ENCODE results near the gene CDON.
A peak's percentile ranks its signal among the peaks of the same experiment; 100 is the strongest.
"Not testable (repeated sequence)": the region's sequence is repeated elsewhere in the genome, so short reads cannot be mapped to it uniquely, and the experiment has no call there.

Gene CDON

DNA sequence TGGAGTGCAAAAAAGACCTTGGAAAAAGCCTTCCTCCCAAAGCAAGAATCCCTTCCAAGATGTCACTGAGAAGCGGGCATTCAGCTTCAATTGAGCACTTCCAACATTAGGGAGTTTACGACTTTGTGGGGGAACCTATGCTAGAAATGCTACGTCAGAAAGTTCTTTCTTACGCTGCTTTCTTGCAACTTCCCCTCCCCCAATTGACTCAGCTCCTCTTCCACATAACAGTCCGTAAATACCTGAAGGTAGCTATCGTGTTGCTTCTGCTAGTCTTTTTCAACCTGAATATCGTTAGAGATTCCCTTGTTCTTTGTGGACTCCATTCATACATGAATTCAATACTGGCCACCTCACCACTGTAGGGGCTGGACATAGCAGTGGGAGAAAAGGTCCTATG lies 69.8 kb downstream of the CDON start:
- DNase-seq, result no peak

DNA sequence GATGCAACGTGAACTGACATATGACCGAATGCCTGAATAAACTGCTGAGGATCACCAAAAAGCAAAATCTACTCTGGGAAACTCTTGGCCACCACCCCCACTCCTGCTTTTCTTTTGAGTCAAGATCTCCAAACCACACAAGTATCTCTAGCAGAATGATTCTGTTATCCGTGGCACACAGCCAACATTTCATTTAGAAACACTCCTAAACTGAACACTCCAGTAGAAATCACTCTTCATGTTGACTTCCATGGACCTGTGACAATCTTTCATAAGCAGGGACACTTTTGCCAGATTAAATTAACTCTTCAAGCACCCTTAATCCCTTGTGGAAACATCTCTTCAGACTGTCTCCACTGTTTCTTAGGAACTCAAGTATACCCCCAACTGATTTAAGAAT lies 72.4 kb downstream of the CDON start:
- DNase-seq, result peak; percentile 24

DNA sequence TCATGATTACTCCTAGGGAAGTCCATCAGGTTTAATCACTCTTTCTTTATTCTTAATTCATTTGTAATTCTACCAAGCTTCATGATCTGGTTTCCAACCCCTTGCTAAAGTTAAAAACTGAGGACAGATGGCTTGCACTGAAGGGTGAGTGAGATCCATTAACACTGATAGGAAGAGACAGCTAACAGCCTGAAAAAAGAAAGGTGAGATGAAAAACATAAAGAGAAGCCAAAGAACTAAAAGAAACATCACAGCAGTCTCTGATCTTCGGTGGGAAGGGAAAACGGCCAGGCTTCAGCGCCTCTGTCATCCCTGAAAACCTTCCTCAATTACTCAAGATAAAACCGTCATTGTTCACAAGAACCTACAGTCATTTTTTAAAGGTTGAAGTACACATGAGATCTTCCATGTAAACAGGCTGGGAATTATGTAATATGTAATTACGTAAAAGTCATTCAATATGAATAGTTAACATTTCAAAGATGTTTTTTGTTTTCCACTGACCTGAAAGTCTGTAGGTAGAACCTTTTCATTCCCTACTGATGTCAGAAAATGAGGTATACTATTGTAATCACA lies 75.5 kb downstream of the CDON start:
- no peak for DNase-seq

DNA sequence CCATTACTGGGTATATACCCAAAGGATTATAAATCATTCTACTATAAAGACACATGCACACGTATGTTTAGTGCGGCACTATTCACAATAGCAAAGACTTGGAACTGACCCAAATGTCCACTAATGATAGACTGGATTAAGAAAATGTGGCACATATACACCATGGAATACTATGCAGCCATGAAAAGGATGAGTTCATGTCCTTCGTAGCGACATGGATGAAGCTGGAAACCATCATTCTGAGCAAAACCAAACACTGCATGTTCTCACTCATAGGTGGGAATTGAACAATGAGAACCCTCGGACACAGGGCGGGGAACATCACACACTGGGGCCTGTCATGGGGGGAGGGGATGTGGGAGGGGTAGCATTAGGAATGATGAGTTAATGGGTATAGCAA lies 76.7 kb downstream of the CDON start:
- DNase-seq, result not testable (repeated sequence)

DNA sequence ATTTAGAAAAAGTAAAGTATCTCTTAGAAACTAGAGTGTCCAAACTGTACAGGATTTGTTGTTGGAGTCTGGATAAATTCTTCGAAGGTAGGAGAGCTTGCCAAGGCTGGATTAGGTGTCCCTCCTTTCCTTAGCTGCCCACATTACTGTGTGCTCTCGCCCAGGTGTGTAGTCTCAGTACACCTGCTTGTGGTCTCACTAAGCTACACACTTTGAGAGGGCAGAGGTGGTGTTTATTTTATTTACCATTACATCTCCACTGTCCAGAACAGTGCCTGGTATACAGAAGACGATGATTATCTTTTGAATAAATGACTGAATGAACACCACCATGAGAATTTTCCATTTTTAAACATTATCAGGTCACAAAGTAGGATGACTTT lies 80.3 kb downstream of the CDON start:
- no peak for DNase-seq

DNA sequence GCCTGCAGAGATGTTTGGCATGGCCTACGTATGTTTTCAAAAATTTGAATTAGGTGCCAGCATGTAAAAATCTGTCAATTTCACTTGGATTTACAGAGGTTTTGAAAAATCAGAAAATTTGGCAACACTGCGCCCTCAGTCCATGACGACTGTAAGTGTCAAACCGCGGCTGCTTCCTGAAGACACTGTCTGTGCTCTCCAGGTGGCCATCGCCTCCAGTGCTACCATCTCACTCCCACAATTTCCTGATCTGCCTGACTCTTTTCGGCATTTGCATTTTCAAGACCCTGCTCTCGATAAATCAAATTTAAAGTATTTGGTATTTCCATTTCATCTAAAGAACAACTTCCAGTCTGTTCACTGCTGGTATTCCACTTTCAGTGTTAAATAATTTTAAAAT lies 82.2 kb downstream of the CDON start:
- no peak for DNase-seq

DNA sequence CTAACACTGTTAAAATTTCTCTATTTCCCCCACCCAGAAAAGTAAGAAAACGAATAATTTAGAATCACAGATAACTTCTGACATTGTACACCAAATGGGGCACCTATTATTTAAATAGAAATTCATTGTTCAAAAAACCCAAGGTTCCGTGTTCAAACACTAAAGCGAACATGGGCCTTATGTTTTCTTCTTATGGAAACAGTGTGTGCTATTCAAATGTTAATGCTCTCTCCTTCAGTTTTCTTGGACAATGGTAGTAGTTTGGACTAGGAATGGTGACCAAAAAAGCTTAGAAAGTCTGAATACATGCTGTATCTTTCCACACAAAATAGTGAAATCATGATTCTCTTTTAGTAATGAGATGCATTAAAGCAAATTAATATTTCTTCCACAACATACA lies 83.2 kb downstream of the CDON start:
- DNase-seq, result no peak

DNA sequence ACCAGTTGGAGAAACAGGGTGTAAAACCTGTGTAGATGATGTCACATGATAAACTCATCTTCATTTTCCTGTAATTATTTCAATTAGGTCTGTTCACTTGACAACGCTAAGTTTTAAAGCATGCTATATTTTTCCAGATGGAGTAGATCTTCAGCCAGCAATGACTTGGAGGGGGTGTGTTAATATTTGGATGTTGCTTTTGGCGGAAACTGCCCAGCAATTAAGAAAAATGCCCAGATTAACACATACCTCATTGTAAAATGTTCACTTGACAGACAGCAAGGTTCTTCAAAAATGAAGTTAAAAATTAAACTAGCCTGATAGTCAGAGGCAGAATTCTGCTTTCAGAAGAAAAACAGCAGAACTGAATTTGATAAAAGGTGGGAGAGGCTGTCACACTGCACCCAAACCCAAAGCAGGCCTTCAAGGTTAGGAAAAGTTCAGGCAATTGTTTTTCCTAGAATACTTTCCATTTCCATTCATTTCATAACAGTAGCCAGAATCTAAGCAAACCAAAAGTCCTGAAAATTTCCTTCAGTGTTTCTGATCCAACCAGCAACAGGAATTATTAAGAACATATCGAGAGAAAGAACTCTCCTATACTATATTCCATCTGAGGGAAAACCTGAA lies 83.8 kb downstream of the CDON start:
- DNase-seq, result no peak

DNA sequence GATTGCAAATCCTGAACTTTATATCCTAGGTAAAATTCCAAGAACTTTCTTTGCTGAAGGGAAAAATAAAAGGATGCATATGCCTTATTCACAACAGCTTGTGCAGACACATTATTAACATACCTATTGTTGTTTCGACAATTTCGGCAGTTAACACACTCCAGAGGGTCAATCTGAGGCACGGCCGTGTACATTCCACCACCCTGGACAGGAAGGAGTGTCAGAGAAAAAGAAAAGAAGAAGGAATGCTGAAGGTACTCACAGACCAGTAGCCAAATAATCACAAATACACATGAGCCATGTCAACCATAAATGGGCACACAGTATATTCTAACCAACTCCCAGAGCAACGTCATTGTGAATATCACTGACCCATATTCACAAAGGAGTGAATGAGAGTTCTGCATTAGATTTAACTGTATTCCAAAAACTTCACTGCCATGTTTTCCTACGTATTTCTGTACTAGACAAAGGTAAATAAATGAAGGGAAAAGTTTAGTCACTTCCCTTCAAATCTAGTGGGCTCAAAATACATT lies 84.4 kb downstream of the CDON start:
- DNase-seq, result no peak

DNA sequence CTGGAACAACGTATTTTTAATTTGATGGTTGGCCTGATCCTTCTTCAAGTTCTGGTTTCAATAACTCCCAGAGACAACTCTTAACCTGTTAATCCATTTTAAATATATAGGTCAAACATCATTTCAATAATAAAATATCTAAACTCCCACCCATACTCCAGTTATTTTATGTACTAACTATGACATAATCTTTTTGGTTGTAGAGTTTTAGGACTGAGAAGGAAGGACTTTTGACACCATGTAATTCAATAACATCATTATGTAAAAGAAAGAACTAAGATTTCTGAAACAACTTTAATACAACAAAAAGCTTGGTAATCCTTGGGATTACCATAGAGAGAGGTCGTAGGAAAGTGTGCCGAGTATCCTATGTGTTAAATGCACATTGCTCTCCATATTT lies 85.3 kb downstream of the CDON start:
- DNase-seq, result no peak

DNA sequence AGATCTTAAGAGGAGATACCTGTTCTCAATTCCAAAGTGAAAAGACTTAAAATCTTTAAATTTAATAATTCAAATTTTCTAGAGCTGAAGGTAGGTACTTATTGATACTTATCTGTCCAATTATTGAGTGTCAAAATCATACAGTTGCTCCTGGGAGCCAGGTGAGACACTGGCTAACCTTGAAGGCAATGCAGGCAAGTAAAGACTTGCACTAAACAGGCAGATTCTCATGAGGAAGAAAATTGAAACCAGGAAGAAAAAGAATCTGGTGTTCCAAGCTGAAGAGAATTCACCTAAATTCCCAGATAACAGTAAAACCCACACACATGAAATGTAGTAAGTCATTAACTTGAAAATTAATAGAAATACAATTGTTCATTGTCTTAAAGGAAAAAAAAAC lies 86.5 kb downstream of the CDON start:
- DNase-seq, result no peak

DNA sequence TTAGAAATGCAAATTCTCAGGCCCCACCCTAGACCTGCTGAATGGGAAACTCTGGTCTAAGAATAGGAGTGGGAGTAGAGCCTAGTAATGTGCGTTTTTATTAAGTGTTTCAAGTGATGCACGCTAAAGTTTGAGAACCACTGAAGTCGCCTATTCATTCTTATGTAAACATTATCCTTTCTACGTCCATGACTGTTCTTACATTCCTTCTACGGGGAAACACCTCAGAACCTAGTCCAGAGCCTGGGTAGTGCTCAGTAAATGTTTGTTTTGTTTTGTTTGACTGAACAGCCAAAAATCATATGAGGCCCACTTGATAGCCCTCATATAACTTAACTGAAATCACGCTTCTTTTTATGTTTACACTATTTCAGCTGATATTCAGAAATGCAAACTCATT lies 87.0 kb downstream of the CDON start:
- no peak for DNase-seq

DNA sequence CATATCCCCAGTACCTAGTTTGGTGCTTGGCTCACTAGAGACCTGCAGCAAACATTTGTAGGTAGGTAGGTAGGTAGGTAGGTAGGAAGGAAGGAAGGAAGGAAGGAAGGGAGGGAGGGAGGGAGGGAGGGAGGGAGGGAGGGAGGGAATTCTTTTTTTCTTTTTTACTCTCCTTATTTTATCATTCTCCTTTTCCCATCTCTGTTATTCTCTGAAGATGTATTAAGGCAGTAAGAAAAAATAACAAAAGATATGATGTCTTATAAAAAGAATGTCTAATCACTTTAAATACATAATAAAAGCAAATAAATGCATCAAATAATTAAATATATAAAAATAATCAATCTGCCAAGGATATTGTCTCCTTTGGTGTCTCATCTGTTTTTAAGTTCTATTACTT lies 88.4 kb downstream of the CDON start:
- no peak for DNase-seq

DNA sequence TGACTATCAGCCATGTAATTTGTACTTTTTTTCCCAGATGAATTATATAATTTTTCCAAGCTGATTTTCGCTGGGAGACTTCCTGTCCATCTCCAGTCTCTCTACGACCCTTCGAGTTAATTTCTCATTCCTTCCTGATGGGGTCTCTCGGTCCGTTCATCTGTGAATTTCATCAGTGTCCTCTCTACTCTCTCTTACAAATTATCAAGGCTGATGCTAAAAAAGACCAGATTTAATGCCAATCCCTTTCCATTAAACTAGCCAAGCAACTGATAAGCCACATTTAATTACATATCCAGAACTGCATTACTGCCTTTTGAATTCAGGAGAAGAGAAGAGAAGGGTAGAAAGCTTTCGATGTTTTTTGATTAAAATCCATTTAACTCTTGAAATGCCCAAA lies 91.0 kb downstream of the CDON start:
- no peak for DNase-seq

DNA sequence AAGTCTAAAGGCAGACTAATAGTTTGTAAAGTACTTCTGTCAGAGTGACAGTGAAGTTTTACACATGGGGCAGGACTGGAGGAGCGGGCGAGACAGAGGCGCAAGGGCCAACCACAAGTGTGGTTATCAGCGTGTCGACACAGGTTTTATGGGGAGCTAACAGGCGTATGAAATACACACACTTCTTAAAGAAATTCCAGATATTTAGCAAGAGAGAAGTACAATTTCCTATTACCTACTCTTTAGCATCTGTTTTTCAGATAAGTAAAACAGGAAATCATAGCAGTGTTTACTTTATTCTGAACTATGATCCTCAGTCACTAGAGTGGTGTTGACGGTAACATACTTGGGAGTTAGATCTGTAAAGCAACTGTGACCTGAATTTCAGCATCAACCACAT lies 94.3 kb downstream of the CDON start:
- DNase-seq, result peak; percentile 48

DNA sequence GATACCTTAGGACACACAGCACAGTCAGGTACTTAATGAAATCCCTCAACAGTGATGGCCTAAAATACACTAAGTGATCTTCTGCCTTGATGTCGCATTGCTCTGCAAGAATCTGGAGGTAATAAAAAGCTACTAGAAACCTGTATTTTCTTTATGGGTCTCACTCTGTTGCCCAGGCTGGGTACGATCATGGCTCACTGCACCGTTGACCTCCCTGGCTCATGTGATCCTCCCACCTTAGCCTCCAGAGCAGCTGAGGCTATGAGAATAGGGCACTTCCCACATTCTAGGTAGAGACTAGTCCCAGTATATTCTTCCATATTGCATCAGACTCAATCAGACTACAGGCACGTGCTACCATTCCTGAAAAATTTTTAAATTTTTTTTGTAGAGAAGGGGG lies 95.2 kb downstream of the CDON start:
- DNase-seq, result no peak

DNA sequence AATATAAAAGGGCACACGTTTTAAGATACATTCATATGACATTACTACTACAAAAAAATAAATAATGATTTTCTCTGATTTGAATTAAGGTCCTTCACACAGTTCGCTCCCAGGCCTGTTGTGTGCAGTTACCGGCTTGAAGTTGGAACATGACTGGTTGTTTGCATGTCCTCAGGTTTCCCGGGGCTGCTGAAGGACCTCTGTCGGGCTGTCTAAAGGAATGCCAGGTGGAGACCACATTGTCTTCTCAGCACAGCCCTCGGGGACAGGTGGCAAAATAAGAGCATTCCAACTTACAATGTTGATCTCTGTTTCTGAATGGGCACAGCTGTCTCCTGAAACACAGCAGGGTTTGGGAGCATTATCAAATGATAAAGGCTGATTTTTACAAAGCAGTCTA lies 101.9 kb downstream of the CDON start:
- DNase-seq, result no peak

DNA sequence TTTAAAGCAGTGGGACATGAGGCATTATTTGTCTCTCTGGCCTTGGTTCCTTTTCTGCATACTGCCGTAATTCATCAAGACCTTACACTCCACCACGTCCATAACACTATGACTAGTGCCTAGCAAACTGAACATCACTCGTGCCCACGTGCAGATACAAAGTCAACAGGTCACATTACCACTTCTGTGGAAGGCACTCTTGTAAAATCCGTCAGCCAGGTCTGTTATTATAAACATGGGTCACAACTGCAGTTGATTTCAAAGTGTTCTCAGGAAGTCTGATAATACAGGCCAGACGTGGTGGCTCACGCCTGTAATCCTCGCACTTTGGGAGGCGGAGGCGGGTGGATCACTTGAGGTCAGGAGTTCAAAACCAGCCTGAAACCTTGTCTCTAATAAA lies 102.7 kb downstream of the CDON start:
- no peak for DNase-seq

DNA sequence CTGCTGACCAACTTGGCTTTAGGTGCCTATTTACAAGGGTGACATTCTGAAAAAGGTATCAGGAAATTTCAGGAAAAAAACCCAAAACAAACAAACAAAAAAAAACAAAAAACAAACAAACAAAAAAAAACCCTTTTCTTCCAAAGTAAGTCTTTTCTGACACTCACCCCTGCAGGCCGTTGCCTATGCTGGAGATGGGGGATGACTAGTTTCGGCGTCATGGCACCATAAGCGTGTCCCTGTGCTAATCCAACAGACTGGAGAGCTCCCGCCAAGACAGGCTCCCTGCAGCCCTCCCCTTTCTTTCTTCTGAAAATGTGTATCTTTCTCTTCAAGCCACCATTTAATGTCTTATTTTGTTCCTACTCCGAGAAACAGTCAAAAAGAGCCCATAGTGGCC lies 103.2 kb downstream of the CDON start:
- DNase-seq, result no peak

DNA sequence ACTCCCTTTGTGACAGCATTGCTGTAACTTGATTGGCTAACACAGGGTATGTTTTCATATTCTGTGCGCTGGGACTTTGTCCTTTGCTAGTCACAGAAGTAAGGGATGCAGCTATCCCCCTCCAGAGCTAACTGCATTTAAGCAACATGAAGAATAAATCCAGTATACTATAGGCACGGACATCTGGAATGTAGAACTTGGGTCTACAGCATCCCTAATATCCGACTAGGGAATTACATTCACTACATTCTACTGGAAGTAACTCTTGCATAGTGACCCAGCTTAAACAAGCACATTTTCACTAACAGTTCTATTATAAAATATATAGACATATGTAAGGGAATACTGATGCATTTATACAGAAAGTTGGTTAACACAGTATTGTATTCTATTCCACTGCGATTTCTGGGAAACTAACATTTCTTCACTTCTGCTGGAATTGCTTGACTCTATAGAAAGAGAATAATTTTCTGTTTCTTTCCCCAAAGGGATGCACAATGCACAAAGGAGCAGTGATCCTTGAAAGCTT lies 103.7 kb downstream of the CDON start:
- no peak for DNase-seq

DNA sequence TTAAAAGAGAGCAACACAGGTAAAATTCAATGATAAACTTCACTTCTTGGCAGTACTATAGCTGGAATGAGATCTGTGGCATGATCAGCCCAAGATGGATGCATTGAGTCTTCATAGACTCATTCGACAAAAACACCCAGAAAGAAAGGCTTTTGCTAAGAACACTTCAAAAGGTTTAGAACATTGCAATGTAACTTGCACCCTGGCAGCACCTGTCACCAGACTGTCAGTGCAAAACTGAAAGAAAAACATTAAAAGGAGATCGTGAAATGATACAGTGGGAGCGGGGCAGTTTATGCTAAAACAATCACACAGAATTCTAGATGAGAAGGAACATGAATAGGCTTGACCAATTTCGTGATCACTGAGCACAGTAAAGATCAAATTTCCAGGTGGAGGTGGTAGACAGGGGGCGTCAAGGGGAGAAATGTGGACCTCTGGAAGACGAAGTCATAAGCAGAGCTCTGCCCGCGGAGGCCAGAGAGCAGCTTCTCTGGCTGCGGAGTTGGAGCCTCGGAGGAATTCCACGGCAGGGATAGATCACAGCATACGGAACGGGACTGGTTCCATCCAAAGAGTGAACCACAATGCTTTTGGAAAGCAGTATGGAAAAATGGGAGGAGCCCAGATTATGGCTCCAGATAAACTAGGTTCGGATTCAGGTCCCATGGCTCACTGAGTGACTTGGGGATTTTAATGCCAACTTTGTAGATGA lies 104.9 kb downstream of the CDON start:
- no peak for DNase-seq

DNA sequence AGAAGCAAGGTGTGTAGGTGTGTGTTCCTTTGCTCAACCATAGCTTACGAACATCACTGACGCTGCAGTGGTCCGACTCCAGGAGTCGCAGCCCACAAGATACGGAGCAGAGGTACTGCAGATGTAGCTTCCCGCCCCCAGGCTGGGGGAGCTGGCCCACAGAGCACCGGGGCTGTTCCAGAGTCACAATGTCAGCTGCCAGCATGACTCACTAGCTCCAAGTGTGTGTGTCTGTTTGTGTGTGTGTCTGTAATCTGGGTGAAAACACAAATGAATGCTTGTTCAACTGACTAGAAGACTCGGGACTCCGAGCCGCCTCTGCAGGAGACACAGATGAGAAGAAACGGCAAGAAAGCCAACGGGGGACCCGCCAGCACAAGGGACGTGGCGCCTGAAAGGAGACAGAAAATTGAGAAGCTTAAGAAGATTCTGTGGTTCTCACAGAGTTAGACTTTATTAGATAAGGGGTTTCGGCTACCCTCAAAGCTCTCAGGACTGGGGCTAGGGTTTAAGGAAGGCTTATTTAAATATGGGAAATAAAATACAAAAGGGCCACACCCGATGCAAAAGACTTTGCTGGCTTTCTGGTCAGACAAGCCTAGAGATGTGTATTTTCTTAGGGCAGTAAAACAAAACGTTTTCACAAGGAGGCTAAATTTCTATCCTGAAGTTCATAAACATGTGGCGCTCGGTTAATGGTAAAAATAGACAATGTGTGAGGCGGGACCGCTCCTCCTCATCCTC lies 106.1 kb downstream of the CDON start:
- no peak for DNase-seq

DNA sequence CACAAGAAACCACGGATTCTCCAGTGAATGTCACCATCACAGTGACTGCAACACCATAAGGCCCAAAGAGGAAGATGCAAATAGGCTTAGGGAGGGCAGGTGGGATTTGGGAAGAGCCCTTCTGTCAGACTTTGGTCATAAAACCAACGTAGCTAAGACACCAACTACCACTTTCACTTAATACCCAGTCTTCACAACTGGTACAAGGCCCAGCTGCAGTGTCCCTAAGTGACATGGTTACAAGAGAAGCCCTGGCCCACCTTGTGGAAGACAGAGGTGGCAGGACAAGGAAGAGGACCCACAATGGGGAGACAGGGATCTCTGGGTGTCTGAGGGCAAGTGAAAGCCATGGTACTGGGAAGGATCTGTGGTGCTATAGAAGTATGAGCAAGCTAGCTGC lies 106.8 kb downstream of the CDON start:
- no peak for DNase-seq
